PFSK-1 (cell line): ENCODE results near the gene PTRH1.

Experiments
- FOXP2 ChIP-seq: optimal IDR thresholded peaks from 2 replicates; pipeline ENCODE3; 2011; ENCODE audit warnings: borderline replicate concordance, control low read depth, inconsistent platforms; ENCODE audit not compliant: insufficient read depth; ENCODE audit errors: extremely low read length, extremely low read depth
- POLR2AphosphoS5 ChIP-seq: IDR thresholded peaks from 2 replicates; pipeline ENCODE4 v1.6.1; 2012; ENCODE audit warnings: low read depth, mild to moderate bottlenecking, control low read depth, low read length, moderate library complexity
- SIN3A ChIP-seq: IDR thresholded peaks from 2 replicates; pipeline ENCODE4 v1.6.1; 2012; ENCODE audit warnings: mild to moderate bottlenecking, low read length, moderate library complexity, borderline replicate concordance; ENCODE audit not compliant: insufficient read depth
- TAF1 ChIP-seq: IDR thresholded peaks from 2 replicates; pipeline ENCODE4 v1.6.1; 2012; ENCODE audit warnings: low read length, control low read depth, borderline replicate concordance; ENCODE audit not compliant: insufficient read depth
- TF ChIP-seq, protein P1 (sequence below), 2 experiments: IDR thresholded peaks; 2 replicates each; pipeline versions ENCODE4 v1.6.1 to v1.8.0; 2011 to 2012; ENCODE audit warnings: low read depth in 2 of 2, low read length in 2 of 2, control low read depth in 1 of 2, inconsistent platforms in 1 of 2, mild to moderate bottlenecking in 1 of 2, moderate library complexity in 1 of 2; ENCODE audit not compliant: insufficient read depth in 1 of 2

- no peak for TF ChIP-seq TAF1
- TF ChIP-seq POLR2AphosphoS5, result no peak
- TF ChIP-seq SIN3A, result no peak
- TF ChIP-seq, protein P1, sequence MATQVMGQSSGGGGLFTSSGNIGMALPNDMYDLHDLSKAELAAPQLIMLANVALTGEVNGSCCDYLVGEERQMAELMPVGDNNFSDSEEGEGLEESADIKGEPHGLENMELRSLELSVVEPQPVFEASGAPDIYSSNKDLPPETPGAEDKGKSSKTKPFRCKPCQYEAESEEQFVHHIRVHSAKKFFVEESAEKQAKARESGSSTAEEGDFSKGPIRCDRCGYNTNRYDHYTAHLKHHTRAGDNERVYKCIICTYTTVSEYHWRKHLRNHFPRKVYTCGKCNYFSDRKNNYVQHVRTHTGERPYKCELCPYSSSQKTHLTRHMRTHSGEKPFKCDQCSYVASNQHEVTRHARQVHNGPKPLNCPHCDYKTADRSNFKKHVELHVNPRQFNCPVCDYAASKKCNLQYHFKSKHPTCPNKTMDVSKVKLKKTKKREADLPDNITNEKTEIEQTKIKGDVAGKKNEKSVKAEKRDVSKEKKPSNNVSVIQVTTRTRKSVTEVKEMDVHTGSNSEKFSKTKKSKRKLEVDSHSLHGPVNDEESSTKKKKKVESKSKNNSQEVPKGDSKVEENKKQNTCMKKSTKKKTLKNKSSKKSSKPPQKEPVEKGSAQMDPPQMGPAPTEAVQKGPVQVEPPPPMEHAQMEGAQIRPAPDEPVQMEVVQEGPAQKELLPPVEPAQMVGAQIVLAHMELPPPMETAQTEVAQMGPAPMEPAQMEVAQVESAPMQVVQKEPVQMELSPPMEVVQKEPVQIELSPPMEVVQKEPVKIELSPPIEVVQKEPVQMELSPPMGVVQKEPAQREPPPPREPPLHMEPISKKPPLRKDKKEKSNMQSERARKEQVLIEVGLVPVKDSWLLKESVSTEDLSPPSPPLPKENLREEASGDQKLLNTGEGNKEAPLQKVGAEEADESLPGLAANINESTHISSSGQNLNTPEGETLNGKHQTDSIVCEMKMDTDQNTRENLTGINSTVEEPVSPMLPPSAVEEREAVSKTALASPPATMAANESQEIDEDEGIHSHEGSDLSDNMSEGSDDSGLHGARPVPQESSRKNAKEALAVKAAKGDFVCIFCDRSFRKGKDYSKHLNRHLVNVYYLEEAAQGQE (IDR thresholded peaks at IDR 0.05; ENCODE audit: insufficient read depth in 1 of 2, low read depth in 2 of 2, low read length in 2 of 2), result no peak
- TF ChIP-seq FOXP2, result no peak
Measured at GRCh38 chr9:127714020-127714750, 1.3 kb downstream of the PTRH1 start.
